Esophagus muscularis mucosa (tissue), 4 donors: Measurements from ENCODE around the gene DIPK1B. TPM values are rescaled to one million over a fixed set of nuclear protein-coding genes. Genes with fewer than 3 reads are reported as not detected.

Experiments
- DNase-seq: peaks from one replicate; pipeline ENCODE4 v3.0.0-alpha.2; 2017; ENCODE audit errors: extremely low spot score
- H3K27ac ChIP-seq, 4 donors: fragments of 200-600 bp; sonication (generic); replicated peaks in 1 of 4; 1 replicate in 3 of 4; 2 replicates in 1 of 4; pipeline ENCODE4 v1.5.1; 2016 to 2019; ENCODE audit warnings: mild to moderate bottlenecking in 1 of 4
- H3K27me3 ChIP-seq, 4 donors: fragments of 200-600 bp; sonication (generic); one replicate each; pipeline versions ENCODE4 v1.5.1 to v1.6.0; 2016 to 2019
- H3K36me3 ChIP-seq, 4 donors: fragments of 200-600 bp; sonication (generic); one replicate each; pipeline ENCODE4 v1.5.1; 2016 to 2019
- H3K4me1 ChIP-seq, 4 donors: fragments of 200-600 bp; sonication (generic); one replicate each; pipeline ENCODE4 v1.5.1; 2016 to 2019
- H3K4me3 ChIP-seq, 4 donors: fragments of 200-600 bp; sonication (generic); 1 replicate in 2 of 4; 2 replicates in 2 of 4; pipeline ENCODE4 v1.5.1; 2016 to 2019; ENCODE audit warnings: mild to moderate bottlenecking in 4 of 4, moderate library complexity in 1 of 4
- H3K9me3 ChIP-seq, 4 donors: fragments of 200-600 bp; sonication (generic); 1 replicate in 3 of 4; 2 replicates in 1 of 4; pipeline ENCODE4 v1.5.1; 2016 to 2019
- EP300 ChIP-seq: sonication (generic); formaldehyde crosslinking; IDR thresholded peaks from one replicate; pipeline ENCODE4 v1.6.1; 2017; ENCODE audit warnings: antibody characterized with exemption
- POLR2A ChIP-seq: fragments of 450-650 bp; IDR thresholded peaks from one replicate; pipeline ENCODE4 v1.6.1; 2017; ENCODE audit warnings: antibody characterized with exemption, moderate library complexity, mild to moderate bottlenecking, low read depth
- POLR2AphosphoS5 ChIP-seq, 2 donors: sonication (generic); formaldehyde crosslinking; IDR thresholded peaks; one replicate each; pipeline ENCODE4 v1.6.1; 2017; ENCODE audit warnings: antibody characterized with exemption in 2 of 2
- WGBS: methylation state at CpG from one replicate; pipeline ENCODE4 v1.1.5; 2018; 5-methylcytosine and 5-hydroxymethylcytosine counted together
- intact Hi-C: fragments of 100-400 bp; cut with DNase I; formaldehyde crosslinking; loops from one replicate; pipeline ENCODE4 v1.15.1; 2023
- total RNA-seq, 4 donors: library from RNA; depleted of rRNA; stranded (reverse); fragments of >200 nt; gene quantifications; one replicate each; pipeline versions ENCODE4 v1.1.0 to v1.2.1, GENCODE V29; 2016
- TF ChIP-seq, protein P1 (sequence below), 3 experiments: fragments of 200-600 bp in 2 of 3; fragments of 450-650 bp in 1 of 3; sonication (generic) in 2 of 3; IDR thresholded peaks; one replicate each; pipeline ENCODE4 v1.5.1; 2017 to 2019; ENCODE audit warnings: antibody characterized with exemption in 3 of 3, mild to moderate bottlenecking in 2 of 3, moderate library complexity in 1 of 3

The DIPK1B gene
- total RNA-seq, 4 donors from 2014 or later = 6.6 to 27.8 (median 21.5) TPM

DNA sequence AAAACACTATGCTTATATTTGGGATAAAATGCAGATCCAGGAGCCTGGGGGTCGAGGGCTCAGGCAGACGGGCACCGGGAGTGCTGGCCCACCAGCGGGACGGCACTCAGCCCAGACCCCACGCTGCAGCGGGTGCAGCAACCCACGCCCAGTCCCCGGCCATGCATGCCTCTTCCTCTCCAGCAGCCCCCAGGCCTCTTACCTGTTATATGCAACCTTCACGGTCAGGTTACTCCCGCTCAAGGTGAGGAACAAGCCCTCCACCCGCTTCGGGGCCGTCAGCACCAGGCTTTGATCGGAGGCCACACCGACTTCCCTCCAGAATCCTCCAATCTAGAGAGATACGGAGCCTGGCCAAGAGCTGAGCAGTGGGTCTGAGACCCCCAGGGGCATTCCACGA, 44.5 kb downstream of the DIPK1B start:
- WGBS = 88% methylated on average over 18 of the region's 18 CpGs
- no peak for DNase-seq
- TF ChIP-seq EP300 = no peak
- TF ChIP-seq POLR2AphosphoS5 (IDR thresholded peaks at IDR 0.05) = no peak
- TF ChIP-seq POLR2A = no peak
- TF ChIP-seq, protein P1, sequence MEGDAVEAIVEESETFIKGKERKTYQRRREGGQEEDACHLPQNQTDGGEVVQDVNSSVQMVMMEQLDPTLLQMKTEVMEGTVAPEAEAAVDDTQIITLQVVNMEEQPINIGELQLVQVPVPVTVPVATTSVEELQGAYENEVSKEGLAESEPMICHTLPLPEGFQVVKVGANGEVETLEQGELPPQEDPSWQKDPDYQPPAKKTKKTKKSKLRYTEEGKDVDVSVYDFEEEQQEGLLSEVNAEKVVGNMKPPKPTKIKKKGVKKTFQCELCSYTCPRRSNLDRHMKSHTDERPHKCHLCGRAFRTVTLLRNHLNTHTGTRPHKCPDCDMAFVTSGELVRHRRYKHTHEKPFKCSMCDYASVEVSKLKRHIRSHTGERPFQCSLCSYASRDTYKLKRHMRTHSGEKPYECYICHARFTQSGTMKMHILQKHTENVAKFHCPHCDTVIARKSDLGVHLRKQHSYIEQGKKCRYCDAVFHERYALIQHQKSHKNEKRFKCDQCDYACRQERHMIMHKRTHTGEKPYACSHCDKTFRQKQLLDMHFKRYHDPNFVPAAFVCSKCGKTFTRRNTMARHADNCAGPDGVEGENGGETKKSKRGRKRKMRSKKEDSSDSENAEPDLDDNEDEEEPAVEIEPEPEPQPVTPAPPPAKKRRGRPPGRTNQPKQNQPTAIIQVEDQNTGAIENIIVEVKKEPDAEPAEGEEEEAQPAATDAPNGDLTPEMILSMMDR (IDR thresholded peaks at IDR 0.05) = no peak
- H3K36me3 ChIP-seq = no peaks in the 10 kb centered on the region
- peaks cover 0 to 12% (median 8%) of the 10 kb centered on the region in 4 donors for H3K4me1 ChIP-seq
- H3K9me3 ChIP-seq = peaks cover 0 to 11% (median 6%) of the 10 kb centered on the region in 4 donors
- H3K4me3 ChIP-seq = no peak overlapping the region
- H3K27me3 ChIP-seq = peaks cover 0 to 55% (median 0%) of the 10 kb centered on the region in 4 donors
- no peak overlapping the region for H3K27ac ChIP-seq
- intact Hi-C loops = no loop called here

DNA sequence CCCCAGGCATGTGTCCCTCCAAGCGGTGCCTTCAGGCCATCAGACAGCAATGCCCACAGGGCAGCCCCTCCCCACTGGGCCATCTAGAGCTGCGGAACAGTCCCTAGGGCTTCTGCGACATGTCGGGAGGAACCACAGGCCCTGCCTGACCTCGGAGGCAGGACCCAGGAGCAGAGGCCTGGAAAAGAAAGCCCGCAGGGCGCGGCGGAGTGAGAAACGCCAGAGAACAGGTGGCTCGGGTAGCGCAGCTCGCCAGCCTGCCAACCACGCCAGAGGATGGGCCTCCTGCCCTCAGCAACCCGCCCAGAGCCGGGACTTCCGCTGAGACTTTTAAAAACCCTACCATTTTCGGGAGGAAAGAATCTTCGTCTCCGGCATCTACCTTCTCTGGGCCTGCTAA, 45.0 kb downstream of the DIPK1B start:
- WGBS = 94% methylated on average over 18 of the region's 20 CpGs
- peaks cover 0 to 12% (median 8%) of the 10 kb centered on the region in 4 donors for H3K4me1 ChIP-seq
- intact Hi-C loops = no loop called here
- no peak overlapping the region for H3K4me3 ChIP-seq
- H3K9me3 ChIP-seq = peaks cover 0 to 11% (median 3%) of the 10 kb centered on the region in 4 donors
- peaks cover 0 to 59% (median 0%) of the 10 kb centered on the region in 4 donors for H3K27me3 ChIP-seq
- H3K27ac ChIP-seq = no peak overlapping the region
- no peak for DNase-seq
- no peaks in the 10 kb centered on the region for H3K36me3 ChIP-seq
- TF ChIP-seq EP300 (no peak), POLR2AphosphoS5 (IDR thresholded peaks at IDR 0.05) (no peak), POLR2A (no peak)
- TF ChIP-seq, protein P1 (IDR thresholded peaks at IDR 0.05) = no peak

DNA sequence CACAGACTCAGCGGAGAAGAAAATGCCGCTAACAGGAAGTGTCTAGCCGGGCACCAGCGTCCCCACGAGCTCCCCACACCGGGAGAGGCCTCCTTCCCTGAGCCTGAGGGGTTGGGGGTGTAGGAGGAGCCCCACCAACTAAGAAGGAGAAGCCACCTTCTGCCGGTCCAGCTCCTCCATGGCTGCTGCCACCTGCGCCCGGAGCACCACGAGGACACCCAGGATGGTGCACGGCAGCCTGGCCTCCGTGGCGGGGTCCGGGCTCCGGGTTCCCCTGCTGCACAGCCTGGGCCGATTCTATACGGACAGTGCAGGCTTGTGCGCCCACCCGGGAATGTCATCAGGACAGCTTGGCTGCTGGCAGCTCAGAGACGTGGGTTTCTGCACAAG, 45.4 kb downstream of the DIPK1B start:
- H3K27me3 ChIP-seq = peaks cover 0 to 64% (median under 1%) of the 10 kb centered on the region in 4 donors
- 93% methylated on average over 10 of the region's 20 CpGs for WGBS
- TF ChIP-seq, protein P1 (IDR thresholded peaks at IDR 0.05) = no peak
- TF ChIP-seq POLR2AphosphoS5 (IDR thresholded peaks at IDR 0.05) = no peak
- no peak for TF ChIP-seq POLR2A
- no peak for TF ChIP-seq EP300
- peaks cover 0 to 11% (median 3%) of the 10 kb centered on the region in 4 donors for H3K9me3 ChIP-seq
- peaks cover 0 to 12% (median 9%) of the 10 kb centered on the region in 4 donors for H3K4me1 ChIP-seq
- H3K4me3 ChIP-seq = no peak overlapping the region
- no peak overlapping the region for H3K27ac ChIP-seq
- H3K36me3 ChIP-seq = no peaks in the 10 kb centered on the region
- no peak for DNase-seq
- intact Hi-C loops = no loop called here

DNA sequence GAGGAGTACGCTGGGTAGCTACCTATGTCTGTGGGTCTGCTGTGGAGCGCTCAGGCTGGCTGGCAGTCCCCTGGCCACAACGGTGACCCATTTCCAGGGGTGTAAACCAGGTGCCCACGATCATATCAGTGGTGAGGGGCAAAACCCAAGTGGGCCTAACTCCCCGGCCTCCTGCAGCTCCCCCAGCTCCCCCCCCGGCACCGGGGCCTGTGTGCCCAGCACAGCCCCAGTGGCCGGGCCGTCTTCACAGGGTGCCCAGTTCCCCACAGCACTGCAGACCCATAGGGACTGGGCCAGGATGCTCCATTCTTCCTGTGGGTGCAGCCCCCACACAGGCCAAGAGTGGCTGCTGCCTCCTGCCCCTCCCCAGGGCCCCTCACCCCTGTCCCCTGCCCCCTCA, 46.6 kb downstream of the DIPK1B start:
- 100% methylated on average over 1 of the region's 9 CpGs for WGBS
- no peak overlapping the region for H3K4me3 ChIP-seq
- no peak for TF ChIP-seq EP300
- no peak for DNase-seq
- peaks cover 0 to 11% (median 3%) of the 10 kb centered on the region in 4 donors for H3K9me3 ChIP-seq
- H3K27ac ChIP-seq = no peak overlapping the region
- intact Hi-C loops = no loop called here
- H3K36me3 ChIP-seq = no peaks in the 10 kb centered on the region
- peaks cover 0 to 22% (median 15%) of the 10 kb centered on the region in 4 donors for H3K4me1 ChIP-seq
- H3K27me3 ChIP-seq = peaks cover 0 to 73% (median 6%) of the 10 kb centered on the region in 4 donors

DNA sequence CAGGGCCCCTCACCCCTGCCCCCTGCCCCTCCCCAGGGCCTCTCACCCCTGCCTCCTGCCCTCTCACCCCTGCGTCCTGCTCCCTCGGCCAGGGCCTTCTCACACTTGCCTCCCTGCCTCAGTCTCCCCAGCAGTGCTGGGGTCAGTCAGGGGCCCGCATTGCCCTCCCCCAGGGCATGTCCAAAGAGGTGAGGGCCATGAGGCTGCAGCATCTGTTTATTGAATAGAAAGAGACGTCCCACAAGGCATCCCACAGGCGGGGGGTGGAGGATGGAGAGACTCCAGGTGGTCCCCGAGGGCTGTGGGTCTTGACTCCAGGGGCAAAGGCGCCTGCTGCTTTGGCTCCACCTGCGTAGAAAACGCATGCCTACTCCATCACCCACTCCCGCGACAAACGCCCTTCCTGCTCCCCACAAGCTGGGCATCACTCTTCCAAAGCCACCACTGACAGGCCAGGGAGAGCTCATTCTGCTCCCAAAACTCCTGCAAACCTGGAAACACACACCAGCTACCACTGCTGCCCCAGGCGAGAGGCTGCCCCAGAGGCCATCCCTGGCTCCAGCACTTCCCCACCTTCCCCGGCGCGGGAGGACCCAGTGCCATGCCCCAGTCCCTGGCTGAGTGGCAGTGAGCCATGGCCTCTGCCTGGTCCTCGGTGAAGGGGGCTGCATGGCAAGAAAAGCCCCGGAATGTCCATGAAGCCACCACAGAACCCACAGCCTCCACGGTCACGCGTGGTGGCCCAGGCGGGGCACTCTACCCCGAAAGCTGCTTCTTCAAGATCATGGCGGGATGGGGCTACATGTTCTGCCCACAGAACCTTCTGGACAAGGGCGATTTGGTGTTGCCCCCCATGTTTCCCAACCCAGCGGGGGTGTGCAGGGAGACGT, 47.3 kb downstream of the DIPK1B start:
- TF ChIP-seq POLR2A (no peak), POLR2AphosphoS5 (IDR thresholded peaks at IDR 0.05) (no peak), EP300 (no peak)
- TF ChIP-seq, protein P1 (IDR thresholded peaks at IDR 0.05) = no peak
- DNase-seq = no peak
- peaks cover 0 to 11% (median 3%) of the 10 kb centered on the region in 4 donors for H3K9me3 ChIP-seq
- H3K4me1 ChIP-seq = peaks cover 0 to 22% (median 15%) of the 10 kb centered on the region in 4 donors
- peaks cover 0 to 73% (median 8%) of the 10 kb centered on the region in 4 donors for H3K27me3 ChIP-seq
- H3K36me3 ChIP-seq = no peaks in the 10 kb centered on the region
- intact Hi-C loops = no loop called here
- H3K27ac ChIP-seq = no peak overlapping the region
- 86% methylated on average over 5 of the region's 27 CpGs for WGBS
- no peak overlapping the region for H3K4me3 ChIP-seq
